GM13976 (cell line): ENCODE measurements around the gene GPHN.
"Not testable (repeated sequence)": the region's sequence is repeated elsewhere in the genome, so short reads cannot be mapped to it uniquely, and the experiment has no call there.

Source experiments
- DNase-seq: peaks from one replicate; pipeline ENCODE4 v3.0.0; 2012; ENCODE audit warnings: low spot score
- CTCF ChIP-seq: IDR thresholded peaks from 2 replicates; pipeline ENCODE4 v1.5.1; 2012; ENCODE audit warnings: borderline replicate concordance, mild to moderate bottlenecking; ENCODE audit not compliant: insufficient read depth; ENCODE audit errors: extremely low read depth, missing control alignments, control extremely low read depth
- in situ Hi-C: fragments of 300-500 bp; cut with MboI; formaldehyde crosslinking; loops from one replicate; pipeline ENCODE4 v1.12.0; 2022; ENCODE audit warnings: low sequenced_read_pairs, mixed read lengths, inconsistent platforms; ENCODE audit not compliant: unreplicated experiment

Gene GPHN

GRCh38 chr14:66724996-66725395, 217.0 kb downstream of the GPHN start:
- in situ Hi-C loops = no loop called here
- no peak for TF ChIP-seq CTCF
- no peak for DNase-seq

- in situ Hi-C loops, DNase-seq: not testable (repeated sequence)
These were observed 223.4 kb downstream of the GPHN start for GRCh38 chr14:66731298-66731697.

GRCh38 chr14:66735853-66736252, 227.9 kb downstream of the GPHN start:
- in situ Hi-C loops = no loop called here
- no peak for TF ChIP-seq CTCF
- no peak for DNase-seq

GRCh38 chr14:66739826-66740225, 231.9 kb downstream of the GPHN start:
- no peak for TF ChIP-seq CTCF
- in situ Hi-C loops = no loop called here
- DNase-seq = no peak

GRCh38 chr14:66745078-66745477, 237.1 kb downstream of the GPHN start:
- in situ Hi-C loops = no loop called here
- DNase-seq = no peak
- TF ChIP-seq CTCF = no peak

- no peak for TF ChIP-seq CTCF
- DNase-seq = no peak
- in situ Hi-C loops = no loop called here
These were observed 238.5 kb downstream of the GPHN start for GRCh38 chr14:66746316-66747006.

GRCh38 chr14:66752109-66752508, 244.2 kb downstream of the GPHN start:
- in situ Hi-C loops = no loop called here
- TF ChIP-seq CTCF = no peak
- no peak for DNase-seq
